K562 (cell line): ENCODE measurements around the gene SMARCC1. TPM values are rescaled to one million over a fixed set of nuclear protein-coding genes. Genes with fewer than 3 reads are reported as not detected.

Experiments
- HMGN3 ChIP-seq: IDR thresholded peaks from 2 replicates; pipeline ENCODE4 v1.6.1; 2011; ENCODE audit warnings: borderline replicate concordance, low read depth, mild to moderate bottlenecking, mixed read lengths, low read length; ENCODE audit not compliant: insufficient read length; ENCODE audit errors: extremely low read depth
- JUN ChIP-seq, 2 experiments: sonication (generic) in 1 of 2; formaldehyde crosslinking in 1 of 2; IDR thresholded peaks; 2 replicates each; pipeline versions ENCODE4 v1.6.1 to v1.8.0; 2012 to 2022; ENCODE audit warnings: borderline replicate concordance in 2 of 2, mild to moderate bottlenecking in 2 of 2, improper control_type of control experiment in 1 of 2, low read depth in 1 of 2, low read length in 1 of 2, missing genetic modification reagents in 1 of 2
- RBM22 ChIP-seq: fragments of 200-400 bp; formaldehyde crosslinking; IDR thresholded peaks from 2 replicates; pipeline ENCODE4 v1.6.1; 2018; ENCODE audit warnings: low read length, low read depth; ENCODE audit not compliant: poor library complexity, severe bottlenecking
- ZFP30 ChIP-seq: fragments of 250-450 bp; sonication (Bioruptor Pico); IDR thresholded peaks from 2 replicates; pipeline ENCODE4 v1.8.0; 2022; ENCODE audit warnings: moderate library complexity, mild to moderate bottlenecking, inconsistent platforms, borderline replicate concordance
- ZNF174 ChIP-seq: fragments of 250-450 bp; sonication (Bioruptor Pico); IDR thresholded peaks from 2 replicates; pipeline ENCODE4 v1.4.0; 2020; ENCODE audit warnings: mild to moderate bottlenecking
- ZNF584 ChIP-seq: fragments of 200-800 bp; sonication (Bioruptor generic); IDR thresholded peaks from 2 replicates; pipeline ENCODE4 v1.6.1; 2016; ENCODE audit warnings: low read depth, mild to moderate bottlenecking, missing genetic modification characterization, missing compliant biosample characterization
- ZNF644 ChIP-seq: fragments of 200-800 bp; sonication (Bioruptor generic); IDR thresholded peaks from 2 replicates; pipeline ENCODE4 v1.6.1; 2016; ENCODE audit warnings: low read depth, missing genetic modification characterization, missing compliant biosample characterization
- polyA plus RNA-seq, 8 experiments: library from polyadenylated mRNA; depleted of rRNA in 4 of 8; stranded (reverse) in 5 of 8; unstranded in 3 of 8; fragments of >200 nt; fragmentation: Nextera tagmentation in 2 of 8; fragmentation: Illumina TruSeq in 1 of 8; extraction: Ambion mirVana in 2 of 8; extraction: Trizol in 1 of 8; gene quantifications; 2 replicates each; pipeline versions ENCODE4 v1.2.1 to v1.2.3, GENCODE V29; 2011 to 2014; ENCODE audit warnings: inconsistent platforms in 1 of 8, missing spikeins in 1 of 8
- total RNA-seq, 7 experiments: library from RNA; depleted of rRNA in 6 of 7; stranded (reverse); fragments of >200 nt in 6 of 7; fragmentation: Illumina TruSeq in 2 of 7; extraction: Trizol in 2 of 7; gene quantifications; 2 replicates each; pipeline versions ENCODE4 v1.2.1 to v1.2.3, GENCODE V29; 2011 to 2021; ENCODE audit warnings: low replicate concordance in 1 of 7
- TF ChIP-seq, protein P1 (sequence below): sonication (generic); formaldehyde crosslinking; IDR thresholded peaks from 2 replicates; pipeline ENCODE4 v1.8.0; 2022; ENCODE audit warnings: missing genetic modification reagents, mild to moderate bottlenecking, borderline replicate concordance
- TF ChIP-seq, protein P2 (sequence below): fragments of 450-650 bp; formaldehyde crosslinking; IDR thresholded peaks from 2 replicates; pipeline ENCODE4 v1.4.0; 2020; ENCODE audit warnings: mild to moderate bottlenecking, moderate library complexity
- TF ChIP-seq, protein P3 (sequence below), 2 experiments: fragments of 450-650 bp; IDR thresholded peaks; 2 replicates each; pipeline ENCODE4 v1.6.1; 2018; ENCODE audit warnings: mild to moderate bottlenecking in 2 of 2, low read depth in 1 of 2; ENCODE audit not compliant: partially characterized antibody in 2 of 2
- TF ChIP-seq, protein P4 (sequence below): fragments of 250-450 bp; sonication (Bioruptor Pico); IDR thresholded peaks from 2 replicates; pipeline ENCODE4 v1.4.0; 2020
- TF ChIP-seq, protein P5 (sequence below): fragments of 200-800 bp; sonication (Bioruptor generic); IDR thresholded peaks from 2 replicates; pipeline ENCODE4 v1.6.1; 2017; ENCODE audit warnings: missing genetic modification characterization, missing compliant biosample characterization
- TF ChIP-seq, protein P6 (sequence below): fragments of 450-650 bp; IDR thresholded peaks from 2 replicates; pipeline ENCODE4 v1.6.1; 2016; ENCODE audit warnings: borderline replicate concordance

Gene SMARCC1
- total and polyA plus RNA-seq, 9 of the 15 experiments (the other 6 are each of a cell fraction or from before 2014, with no cell fraction given), result 20.7 to 199 (median 66.0) TPM

DNA sequence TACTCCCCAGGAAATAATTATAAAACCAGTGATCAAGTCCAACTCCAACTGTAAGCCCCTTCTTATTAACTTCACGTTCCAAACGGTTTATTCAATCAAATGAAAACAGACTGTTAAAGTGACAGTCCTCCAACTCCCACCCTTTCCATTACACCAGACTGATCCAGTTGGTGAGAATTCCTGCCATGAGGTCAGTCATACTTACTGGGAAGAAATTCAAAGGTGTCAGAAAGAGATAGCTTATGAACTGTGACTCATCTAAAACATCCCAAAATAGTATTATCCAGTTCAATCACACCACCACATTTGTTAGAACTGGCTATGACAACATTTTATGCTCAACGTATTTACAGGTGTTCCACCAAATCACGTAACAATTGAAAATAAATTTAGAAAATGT, 19.5 kb downstream of the SMARCC1 start (continued):
- TF ChIP-seq, protein P1, sequence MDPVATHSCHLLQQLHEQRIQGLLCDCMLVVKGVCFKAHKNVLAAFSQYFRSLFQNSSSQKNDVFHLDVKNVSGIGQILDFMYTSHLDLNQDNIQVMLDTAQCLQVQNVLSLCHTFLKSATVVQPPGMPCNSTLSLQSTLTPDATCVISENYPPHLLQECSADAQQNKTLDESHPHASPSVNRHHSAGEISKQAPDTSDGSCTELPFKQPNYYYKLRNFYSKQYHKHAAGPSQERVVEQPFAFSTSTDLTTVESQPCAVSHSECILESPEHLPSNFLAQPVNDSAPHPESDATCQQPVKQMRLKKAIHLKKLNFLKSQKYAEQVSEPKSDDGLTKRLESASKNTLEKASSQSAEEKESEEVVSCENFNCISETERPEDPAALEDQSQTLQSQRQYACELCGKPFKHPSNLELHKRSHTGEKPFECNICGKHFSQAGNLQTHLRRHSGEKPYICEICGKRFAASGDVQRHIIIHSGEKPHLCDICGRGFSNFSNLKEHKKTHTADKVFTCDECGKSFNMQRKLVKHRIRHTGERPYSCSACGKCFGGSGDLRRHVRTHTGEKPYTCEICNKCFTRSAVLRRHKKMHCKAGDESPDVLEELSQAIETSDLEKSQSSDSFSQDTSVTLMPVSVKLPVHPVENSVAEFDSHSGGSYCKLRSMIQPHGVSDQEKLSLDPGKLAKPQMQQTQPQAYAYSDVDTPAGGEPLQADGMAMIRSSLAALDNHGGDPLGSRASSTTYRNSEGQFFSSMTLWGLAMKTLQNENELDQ (CRISPR knock-in tag), result no peak
- TF ChIP-seq, protein P2, sequence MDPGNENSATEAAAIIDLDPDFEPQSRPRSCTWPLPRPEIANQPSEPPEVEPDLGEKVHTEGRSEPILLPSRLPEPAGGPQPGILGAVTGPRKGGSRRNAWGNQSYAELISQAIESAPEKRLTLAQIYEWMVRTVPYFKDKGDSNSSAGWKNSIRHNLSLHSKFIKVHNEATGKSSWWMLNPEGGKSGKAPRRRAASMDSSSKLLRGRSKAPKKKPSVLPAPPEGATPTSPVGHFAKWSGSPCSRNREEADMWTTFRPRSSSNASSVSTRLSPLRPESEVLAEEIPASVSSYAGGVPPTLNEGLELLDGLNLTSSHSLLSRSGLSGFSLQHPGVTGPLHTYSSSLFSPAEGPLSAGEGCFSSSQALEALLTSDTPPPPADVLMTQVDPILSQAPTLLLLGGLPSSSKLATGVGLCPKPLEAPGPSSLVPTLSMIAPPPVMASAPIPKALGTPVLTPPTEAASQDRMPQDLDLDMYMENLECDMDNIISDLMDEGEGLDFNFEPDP (CRISPR knock-in tag), result no peak
- TF ChIP-seq, protein P3, sequence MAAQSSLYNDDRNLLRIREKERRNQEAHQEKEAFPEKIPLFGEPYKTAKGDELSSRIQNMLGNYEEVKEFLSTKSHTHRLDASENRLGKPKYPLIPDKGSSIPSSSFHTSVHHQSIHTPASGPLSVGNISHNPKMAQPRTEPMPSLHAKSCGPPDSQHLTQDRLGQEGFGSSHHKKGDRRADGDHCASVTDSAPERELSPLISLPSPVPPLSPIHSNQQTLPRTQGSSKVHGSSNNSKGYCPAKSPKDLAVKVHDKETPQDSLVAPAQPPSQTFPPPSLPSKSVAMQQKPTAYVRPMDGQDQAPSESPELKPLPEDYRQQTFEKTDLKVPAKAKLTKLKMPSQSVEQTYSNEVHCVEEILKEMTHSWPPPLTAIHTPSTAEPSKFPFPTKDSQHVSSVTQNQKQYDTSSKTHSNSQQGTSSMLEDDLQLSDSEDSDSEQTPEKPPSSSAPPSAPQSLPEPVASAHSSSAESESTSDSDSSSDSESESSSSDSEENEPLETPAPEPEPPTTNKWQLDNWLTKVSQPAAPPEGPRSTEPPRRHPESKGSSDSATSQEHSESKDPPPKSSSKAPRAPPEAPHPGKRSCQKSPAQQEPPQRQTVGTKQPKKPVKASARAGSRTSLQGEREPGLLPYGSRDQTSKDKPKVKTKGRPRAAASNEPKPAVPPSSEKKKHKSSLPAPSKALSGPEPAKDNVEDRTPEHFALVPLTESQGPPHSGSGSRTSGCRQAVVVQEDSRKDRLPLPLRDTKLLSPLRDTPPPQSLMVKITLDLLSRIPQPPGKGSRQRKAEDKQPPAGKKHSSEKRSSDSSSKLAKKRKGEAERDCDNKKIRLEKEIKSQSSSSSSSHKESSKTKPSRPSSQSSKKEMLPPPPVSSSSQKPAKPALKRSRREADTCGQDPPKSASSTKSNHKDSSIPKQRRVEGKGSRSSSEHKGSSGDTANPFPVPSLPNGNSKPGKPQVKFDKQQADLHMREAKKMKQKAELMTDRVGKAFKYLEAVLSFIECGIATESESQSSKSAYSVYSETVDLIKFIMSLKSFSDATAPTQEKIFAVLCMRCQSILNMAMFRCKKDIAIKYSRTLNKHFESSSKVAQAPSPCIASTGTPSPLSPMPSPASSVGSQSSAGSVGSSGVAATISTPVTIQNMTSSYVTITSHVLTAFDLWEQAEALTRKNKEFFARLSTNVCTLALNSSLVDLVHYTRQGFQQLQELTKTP (IDR thresholded peaks at IDR 0.05; ENCODE audit: low read depth in 1 of 2, partially characterized antibody in 2 of 2), result no peak
- no peak for TF ChIP-seq ZNF644 (tag)
- TF ChIP-seq, protein P4, sequence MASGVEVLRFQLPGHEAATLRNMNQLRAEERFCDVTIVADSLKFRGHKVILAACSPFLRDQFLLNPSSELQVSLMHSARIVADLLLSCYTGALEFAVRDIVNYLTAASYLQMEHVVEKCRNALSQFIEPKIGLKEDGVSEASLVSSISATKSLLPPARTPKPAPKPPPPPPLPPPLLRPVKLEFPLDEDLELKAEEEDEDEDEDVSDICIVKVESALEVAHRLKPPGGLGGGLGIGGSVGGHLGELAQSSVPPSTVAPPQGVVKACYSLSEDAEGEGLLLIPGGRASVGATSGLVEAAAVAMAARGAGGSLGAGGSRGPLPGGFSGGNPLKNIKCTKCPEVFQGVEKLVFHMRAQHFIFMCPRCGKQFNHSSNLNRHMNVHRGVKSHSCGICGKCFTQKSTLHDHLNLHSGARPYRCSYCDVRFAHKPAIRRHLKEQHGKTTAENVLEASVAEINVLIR (CRISPR knock-in tag), result no peak
- TF ChIP-seq, protein P5, sequence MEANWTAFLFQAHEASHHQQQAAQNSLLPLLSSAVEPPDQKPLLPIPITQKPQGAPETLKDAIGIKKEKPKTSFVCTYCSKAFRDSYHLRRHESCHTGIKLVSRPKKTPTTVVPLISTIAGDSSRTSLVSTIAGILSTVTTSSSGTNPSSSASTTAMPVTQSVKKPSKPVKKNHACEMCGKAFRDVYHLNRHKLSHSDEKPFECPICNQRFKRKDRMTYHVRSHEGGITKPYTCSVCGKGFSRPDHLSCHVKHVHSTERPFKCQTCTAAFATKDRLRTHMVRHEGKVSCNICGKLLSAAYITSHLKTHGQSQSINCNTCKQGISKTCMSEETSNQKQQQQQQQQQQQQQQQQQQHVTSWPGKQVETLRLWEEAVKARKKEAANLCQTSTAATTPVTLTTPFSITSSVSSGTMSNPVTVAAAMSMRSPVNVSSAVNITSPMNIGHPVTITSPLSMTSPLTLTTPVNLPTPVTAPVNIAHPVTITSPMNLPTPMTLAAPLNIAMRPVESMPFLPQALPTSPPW (CRISPR knock-in tag), result no peak
- TF ChIP-seq, protein P6, sequence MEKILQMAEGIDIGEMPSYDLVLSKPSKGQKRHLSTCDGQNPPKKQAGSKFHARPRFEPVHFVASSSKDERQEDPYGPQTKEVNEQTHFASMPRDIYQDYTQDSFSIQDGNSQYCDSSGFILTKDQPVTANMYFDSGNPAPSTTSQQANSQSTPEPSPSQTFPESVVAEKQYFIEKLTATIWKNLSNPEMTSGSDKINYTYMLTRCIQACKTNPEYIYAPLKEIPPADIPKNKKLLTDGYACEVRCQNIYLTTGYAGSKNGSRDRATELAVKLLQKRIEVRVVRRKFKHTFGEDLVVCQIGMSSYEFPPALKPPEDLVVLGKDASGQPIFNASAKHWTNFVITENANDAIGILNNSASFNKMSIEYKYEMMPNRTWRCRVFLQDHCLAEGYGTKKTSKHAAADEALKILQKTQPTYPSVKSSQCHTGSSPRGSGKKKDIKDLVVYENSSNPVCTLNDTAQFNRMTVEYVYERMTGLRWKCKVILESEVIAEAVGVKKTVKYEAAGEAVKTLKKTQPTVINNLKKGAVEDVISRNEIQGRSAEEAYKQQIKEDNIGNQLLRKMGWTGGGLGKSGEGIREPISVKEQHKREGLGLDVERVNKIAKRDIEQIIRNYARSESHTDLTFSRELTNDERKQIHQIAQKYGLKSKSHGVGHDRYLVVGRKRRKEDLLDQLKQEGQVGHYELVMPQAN, result no peak
- TF ChIP-seq HMGN3, result no peak
- no peak for TF ChIP-seq RBM22
- TF ChIP-seq ZNF584, result 0 out of 2 replicates have a peak, but pooled peaks have one; percentile 69
- TF ChIP-seq ZFP30 (CRISPR knock-in tag), result no peak
- TF ChIP-seq ZNF174 (CRISPR knock-in tag), result no peak
- peak; percentile 89 for TF ChIP-seq JUN (IDR thresholded peaks at IDR 0.05; ENCODE audit: borderline replicate concordance, low read depth, low read length)
- TF ChIP-seq JUN (CRISPR knock-in tag; IDR thresholded peaks at IDR 0.05; ENCODE audit: borderline replicate concordance), result no peak
